NCI-H774 (cell line): ENCODE measurements around the gene SMPD4.
"Not testable (repeated sequence)": the region's sequence is repeated elsewhere in the genome, so short reads cannot be mapped to it uniquely, and the experiment has no call there.

Experiments used
- DNase-seq: peaks from one replicate; lab custom pipeline; 2025; lab: John Stamatoyannopoulos, UW

SMPD4 gene, protein sequence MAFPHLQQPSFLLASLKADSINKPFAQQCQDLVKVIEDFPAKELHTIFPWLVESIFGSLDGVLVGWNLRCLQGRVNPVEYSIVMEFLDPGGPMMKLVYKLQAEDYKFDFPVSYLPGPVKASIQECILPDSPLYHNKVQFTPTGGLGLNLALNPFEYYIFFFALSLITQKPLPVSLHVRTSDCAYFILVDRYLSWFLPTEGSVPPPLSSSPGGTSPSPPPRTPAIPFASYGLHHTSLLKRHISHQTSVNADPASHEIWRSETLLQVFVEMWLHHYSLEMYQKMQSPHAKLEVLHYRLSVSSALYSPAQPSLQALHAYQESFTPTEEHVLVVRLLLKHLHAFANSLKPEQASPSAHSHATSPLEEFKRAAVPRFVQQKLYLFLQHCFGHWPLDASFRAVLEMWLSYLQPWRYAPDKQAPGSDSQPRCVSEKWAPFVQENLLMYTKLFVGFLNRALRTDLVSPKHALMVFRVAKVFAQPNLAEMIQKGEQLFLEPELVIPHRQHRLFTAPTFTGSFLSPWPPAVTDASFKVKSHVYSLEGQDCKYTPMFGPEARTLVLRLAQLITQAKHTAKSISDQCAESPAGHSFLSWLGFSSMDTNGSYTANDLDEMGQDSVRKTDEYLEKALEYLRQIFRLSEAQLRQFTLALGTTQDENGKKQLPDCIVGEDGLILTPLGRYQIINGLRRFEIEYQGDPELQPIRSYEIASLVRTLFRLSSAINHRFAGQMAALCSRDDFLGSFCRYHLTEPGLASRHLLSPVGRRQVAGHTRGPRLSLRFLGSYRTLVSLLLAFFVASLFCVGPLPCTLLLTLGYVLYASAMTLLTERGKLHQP

GRCh38 chr2:130181325-130181879 lies at the start of gene SMPD4:
Gene SMPD4, minus strand, starts transcription at chr2:130181602. Its CDS starts 5,010 bp downstream, at chr2:130176592.
- peak; percentile 94 for DNase-seq

DNA sequence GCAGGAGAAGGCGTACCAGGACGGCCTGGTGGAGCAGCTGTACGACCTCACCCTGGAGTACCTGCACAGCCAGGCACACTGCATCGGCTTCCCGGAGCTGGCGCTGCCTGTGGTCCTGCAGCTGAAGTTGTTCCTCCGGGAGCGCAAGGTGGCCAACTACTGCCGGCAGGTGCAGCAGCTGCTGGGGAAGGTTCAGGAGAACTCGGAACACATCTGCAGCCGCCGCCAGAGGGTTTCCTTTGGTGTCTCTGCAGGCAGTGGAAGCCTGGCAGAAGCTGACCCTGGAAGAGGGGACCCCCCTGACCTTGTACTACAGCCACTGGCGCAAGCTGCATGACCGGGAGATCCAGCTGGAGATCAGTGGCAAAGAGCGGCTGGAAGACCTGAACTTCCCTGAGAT lies 49.5 kb upstream of the SMPD4 start:
- not testable (repeated sequence) for DNase-seq

DNA sequence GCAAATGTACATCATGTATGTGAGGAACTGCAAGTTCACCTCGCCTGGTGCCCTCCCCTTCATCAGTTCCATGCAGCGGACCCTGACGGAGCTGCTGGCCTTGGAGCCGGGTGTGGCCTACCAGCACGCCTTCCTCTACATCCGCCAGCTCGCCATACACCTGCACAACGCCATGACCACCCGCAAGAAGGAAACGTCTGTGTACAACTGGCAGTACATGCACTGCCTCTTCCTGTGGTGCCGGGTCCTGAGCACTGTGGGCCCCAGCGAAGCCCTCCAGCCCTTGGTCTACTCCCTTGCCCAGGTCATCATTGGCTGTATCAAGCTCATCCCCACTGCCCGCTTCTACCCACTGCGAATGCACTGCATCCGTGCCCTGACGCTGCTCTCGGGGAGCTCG lies 49.0 kb upstream of the SMPD4 start:
- not testable (repeated sequence) for DNase-seq

GRCh38 chr2:130229161-130229510 lies 47.7 kb upstream of the SMPD4 start:
- DNase-seq: not testable (repeated sequence)

DNA sequence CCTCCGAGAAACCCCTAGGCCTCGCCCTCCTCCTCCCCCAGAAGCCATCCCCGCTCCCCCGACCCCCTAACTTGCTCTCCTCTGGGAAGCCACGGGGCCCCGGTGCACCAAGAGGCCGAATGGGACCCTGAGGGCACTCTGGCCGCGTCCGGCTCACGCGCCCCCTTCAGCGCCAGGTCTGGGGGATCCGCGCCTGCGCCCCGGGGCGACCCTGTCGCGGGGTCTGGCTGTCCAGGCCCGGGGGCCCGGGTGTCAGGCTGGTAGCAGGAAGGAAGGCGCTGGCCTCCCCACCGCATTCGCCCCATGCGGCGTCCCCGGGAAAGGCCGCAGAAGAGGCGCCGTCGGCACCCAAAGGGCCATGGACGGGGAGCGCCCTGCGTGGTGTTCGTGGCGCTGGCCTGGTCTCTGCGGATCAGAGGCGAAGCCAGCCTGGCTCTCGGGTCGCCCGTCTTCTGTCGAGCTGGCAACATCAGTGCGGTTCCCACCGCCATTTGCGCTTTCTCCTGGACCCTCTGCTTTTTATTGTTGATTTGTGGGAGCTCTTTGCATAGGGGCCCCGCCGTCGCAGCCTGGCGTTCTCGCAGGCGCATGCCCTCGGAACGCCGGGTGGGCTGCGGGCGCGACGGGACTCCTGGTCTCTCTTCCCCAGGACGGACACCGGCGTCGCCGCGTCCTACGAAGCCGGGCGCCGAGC lies 47.2 kb upstream of the SMPD4 start:
- DNase-seq: not testable (repeated sequence)

DNA sequence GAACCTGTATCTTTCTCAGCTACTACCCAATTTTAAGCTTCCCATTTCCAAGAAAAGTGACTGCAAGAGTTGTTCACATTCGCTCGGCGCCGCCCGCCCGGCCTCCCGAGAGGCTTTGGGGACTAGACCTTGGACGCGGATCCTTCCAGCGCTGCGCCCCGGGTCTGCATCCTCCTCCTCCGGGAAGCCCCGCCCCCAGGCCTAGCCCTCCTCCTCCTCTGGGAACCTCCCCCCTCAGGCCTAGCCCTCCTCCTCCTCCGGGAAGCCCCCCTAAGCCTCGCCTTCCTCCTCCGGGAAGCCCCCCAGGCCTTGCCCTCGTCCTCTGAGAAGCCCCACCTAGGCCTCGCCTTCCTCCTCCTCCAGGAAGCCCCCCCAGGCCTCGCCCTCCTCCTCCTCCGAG lies 46.6 kb upstream of the SMPD4 start:
- DNase-seq: not testable (repeated sequence)

DNA sequence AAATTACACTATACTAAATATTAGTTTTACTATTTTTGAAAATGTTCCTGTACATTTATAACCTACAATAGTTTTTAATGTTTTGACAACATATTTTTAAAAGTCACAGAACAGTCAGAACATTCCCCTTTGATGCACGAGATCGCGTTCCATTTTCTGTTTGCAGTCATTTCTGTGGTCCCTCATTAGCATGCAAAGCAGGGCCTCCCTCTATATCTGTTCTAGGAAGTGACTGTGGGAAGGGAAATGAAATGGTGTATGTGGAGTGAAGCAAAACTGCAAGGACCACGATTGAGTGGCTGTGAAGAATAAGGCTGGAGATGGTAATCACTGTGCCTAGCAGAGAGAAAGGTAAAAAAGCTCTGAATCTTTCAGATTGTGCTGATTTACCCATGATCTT lies 41.1 kb upstream of the SMPD4 start:
- not testable (repeated sequence) for DNase-seq

DNA sequence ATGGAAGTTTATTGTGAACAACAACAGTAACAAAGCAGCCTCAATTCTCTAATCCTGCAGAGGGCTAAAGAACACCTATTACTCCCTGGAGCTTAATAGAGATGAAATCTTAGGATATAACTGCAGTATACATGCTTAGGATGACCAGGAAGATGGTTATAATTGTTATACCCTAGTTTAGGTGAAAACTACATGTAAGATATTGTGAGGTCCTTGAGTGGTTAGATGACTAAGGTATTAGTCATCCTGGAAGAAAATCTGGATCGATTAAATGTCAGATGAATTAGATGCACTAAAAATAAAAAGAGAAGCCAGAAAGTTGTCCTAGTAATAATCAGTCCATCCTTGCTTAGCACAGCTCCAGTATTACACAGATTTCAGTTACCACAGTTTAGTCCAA lies 39.1 kb upstream of the SMPD4 start:
- not testable (repeated sequence) for DNase-seq

DNA sequence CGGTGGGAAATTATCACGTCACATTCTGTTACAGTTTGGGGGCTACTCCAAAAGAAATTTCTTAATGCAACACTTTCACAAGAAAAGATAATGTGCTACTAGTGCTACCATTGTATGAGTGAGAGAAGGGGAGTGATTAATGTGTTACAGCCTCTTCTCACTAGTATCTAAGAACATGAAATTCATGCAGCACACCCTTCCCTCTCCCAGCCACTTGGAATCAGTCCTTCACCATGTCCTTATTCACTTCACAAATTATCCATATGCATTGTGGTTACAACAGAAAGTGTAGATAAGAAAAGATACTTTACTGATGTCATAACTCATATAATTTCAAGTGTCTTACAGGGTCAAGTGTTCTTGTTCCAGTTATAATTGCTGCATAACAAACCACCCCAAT lies 37.7 kb upstream of the SMPD4 start:
- not testable (repeated sequence) for DNase-seq

DNA sequence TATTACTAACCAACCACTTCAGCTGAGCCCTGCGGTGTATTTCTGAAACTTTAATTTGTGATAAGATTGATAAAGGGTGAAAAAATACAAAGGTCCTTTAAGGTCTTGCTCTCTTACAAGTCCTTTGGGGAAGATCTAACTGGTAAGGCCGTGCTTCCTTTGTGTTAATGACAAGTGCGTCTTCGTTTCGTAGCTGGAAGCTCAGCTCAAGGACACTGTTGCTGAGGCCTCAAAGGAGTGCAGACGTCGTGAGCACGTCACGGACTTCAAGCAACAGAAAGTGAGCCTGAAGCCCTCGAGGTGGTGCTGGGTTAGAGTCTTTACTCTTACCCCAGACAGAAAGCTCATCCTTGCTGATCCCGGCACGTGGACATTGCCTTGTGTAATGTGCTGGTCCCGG lies 25.6 kb upstream of the SMPD4 start:
- not testable (repeated sequence) for DNase-seq

DNA sequence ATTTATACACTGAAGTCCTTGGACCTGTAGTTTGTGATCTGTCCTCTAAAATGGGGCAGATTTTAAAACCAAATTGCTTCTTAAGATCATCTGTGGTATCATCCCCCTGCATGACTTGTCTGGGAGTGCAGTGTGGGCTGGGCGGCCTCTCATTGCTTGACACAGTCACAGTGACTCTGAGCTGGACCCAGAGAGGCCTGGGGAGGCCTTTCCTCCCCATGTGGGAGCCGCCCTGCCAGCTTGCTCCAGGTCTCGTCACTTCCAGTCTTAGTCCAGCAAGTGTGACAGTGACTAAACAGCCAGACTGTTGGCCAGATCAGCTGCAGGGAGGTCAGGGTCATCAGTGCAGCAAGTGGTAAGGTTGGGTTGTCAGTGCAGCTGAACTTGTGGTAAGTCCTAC lies 21.7 kb upstream of the SMPD4 start:
- DNase-seq: not testable (repeated sequence)

DNA sequence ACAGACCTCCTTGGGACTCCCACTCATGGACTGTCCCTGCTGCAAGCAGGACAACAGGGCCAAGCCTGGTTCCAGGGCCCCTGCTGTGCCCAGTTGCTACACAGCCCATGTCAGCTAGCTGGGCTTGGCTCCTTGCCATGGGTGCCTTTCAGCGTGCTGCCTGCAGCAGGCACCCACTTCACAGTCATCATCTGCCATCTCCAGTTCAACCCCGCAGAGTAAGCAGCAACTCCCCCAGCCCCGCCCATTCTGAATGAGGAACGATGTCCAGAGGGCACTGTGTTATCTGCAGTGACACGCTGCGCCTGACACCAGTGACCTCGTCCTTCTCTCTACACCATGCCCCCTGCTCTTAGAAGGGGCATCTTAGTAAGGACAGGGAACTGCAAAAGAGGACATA lies 21.1 kb upstream of the SMPD4 start:
- DNase-seq: not testable (repeated sequence)

- no peak for DNase-seq
Measured at GRCh38 chr2:130198343-130198742, 16.9 kb upstream of the SMPD4 start, which contains the start of gene TUBA3E. Gene TUBA3E, minus strand, starts transcription at chr2:130198439. Its CDS starts 79 bp downstream, at chr2:130198360.

DNA sequence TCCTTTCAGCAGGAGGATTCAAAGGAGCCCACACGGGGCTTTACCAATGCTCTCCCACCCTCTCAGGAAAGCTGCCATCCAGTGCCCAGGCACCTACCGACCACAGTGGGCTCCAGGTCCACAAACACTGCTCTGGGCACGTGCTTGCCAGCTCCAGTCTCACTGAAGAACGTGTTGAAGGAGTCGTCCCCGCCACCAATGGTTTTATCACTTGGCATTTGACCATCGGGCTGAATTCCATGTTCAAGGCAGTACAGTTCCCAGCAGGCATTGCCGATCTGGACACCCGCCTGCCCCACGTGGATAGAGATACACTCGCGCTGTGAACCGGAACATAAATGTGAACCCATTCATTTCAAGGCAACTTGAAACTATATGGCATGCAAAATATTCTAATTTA lies 14.7 kb upstream of the SMPD4 start:
- not testable (repeated sequence) for DNase-seq

GRCh38 chr2:130195089-130195635 lies 13.8 kb upstream of the SMPD4 start:
- DNase-seq: not testable (repeated sequence)

- DNase-seq: not testable (repeated sequence)
Measured at GRCh38 chr2:130193824-130194223, 12.4 kb upstream of the SMPD4 start.

GRCh38 chr2:130192451-130192850 lies 11.0 kb upstream of the SMPD4 start:
- DNase-seq: not testable (repeated sequence)

DNA sequence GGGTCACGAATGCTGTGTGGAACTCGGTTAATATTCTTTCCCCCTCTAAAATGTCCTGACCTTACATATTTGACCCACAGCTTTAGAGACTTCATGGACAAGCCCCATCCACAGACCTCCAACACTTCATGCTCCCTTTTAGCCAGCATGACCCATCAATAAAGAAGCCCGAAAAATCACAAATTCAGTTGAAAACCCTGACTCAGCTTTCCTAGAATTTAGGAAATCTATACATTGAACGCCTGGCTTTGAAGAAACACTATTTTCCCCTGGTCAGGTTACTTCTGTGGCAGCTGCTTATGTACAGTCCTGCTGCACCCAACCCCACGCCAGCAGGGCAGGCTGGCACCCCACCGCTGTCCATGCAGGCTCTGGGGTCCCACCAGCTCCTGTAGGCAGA lies 9.9 kb upstream of the SMPD4 start:
- DNase-seq: not testable (repeated sequence)

GRCh38 chr2:130190237-130190636 lies 8.8 kb upstream of the SMPD4 start:
- no peak for DNase-seq

GRCh38 chr2:130188958-130189357 lies 7.6 kb upstream of the SMPD4 start:
- DNase-seq: not testable (repeated sequence)
